GM18861 (cell line): ENCODE data around the gene CEP120.

Source experiments
- ATAC-seq: cut with Tn5 transposase; IDR thresholded peaks from one replicate; pipeline ENCODE4 v1.9.1; 2021; ENCODE audit not compliant: unreplicated experiment

CEP120 gene

GRCh38 chr5:123304777-123305316 lies 118.4 kb downstream of the CEP120 start:
- ATAC-seq = no peak

- ATAC-seq = no peak
These were observed 119.4 kb downstream of the CEP120 start for GRCh38 chr5:123303802-123304201.

DNA sequence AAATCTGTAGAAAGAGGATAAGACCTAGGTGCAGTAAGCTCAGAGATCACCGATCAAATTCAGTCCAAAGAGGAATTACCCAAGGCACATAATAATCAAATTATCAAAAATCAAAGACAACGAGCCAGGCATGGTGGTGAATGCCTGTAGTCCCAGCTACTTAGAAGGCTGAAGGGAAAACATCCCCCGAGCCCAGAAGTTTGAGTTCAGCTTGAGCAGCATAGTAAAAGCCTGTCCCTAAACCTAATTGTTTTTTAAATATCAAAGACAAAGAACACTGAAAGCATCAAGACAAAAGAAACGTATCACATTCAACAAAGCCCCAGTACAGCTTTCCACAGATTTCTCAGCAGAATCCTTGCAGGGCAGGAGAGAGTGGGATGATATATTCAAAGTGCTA lies 122.9 kb downstream of the CEP120 start:
- ATAC-seq = no peak

- ATAC-seq = no peak
These were observed 124.1 kb downstream of the CEP120 start for GRCh38 chr5:123299136-123299535.

DNA sequence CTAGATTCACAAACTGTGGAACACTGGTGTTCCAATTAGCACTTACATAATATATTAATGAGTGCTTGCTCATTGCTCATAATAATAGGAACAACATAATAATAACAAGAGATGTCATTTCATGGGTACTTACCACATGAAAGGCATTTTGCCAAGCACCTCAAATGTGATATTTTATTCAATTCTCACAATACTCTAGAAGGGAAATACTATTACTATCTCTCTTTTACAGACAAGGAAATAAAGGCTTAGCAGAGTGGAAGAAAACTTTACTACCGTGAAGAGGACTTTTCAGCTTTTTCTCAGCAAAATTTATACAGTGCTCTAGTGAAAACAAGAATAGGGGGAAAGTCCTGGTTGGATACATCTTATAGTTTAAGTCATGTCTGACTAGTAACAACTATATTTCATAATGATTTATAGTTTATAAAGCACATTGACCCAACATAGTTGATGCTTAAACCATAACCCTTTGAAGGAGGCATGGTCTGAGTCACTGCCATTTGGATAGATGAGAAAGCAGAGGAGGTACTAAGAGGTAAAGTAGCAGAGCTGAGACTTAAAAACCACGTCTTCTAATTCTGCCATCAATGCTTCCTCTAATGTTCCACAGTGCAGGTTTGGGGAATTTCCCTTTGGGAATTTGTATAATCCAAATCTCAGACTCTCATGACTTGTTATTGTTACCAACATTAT lies 124.7 kb downstream of the CEP120 start:
- ATAC-seq = no peak

GRCh38 chr5:123297866-123298265 lies 125.3 kb downstream of the CEP120 start:
- no peak for ATAC-seq

- ATAC-seq = no peak
These were observed 125.9 kb downstream of the CEP120 start for GRCh38 chr5:123297198-123297831.
